OCI-LY3 (cell line): ENCODE data around the gene IGFBP4.

Source experiments
- H2AFZ ChIP-seq: fragments of 200-600, 300-600 bp; shearing (Covaris generic); 2 replicates; pipeline ENCODE4 v1.6.0; 2014; ENCODE audit warnings: antibody characterized with exemption, low read depth, low read length
- H3K27ac ChIP-seq: fragments of 200-600, 300-600 bp; sonication (generic); 2 replicates; pipeline ENCODE4 v1.5.1; 2014; ENCODE audit warnings: mild to moderate bottlenecking, low read length, moderate library complexity, mixed read lengths
- H3K27me3 ChIP-seq: fragments of 200-600, 300-600 bp; sonication (generic); 2 replicates; pipeline ENCODE4 v1.6.1; 2014; ENCODE audit warnings: low read depth, low read length, mixed read lengths
- H3K36me3 ChIP-seq: fragments of 200-600, 300-600 bp; sonication (generic); replicated peaks from 2 replicates; pipeline ENCODE3; 2014; ENCODE audit warnings: low read depth, low read length, mixed read lengths
- H3K4me1 ChIP-seq: fragments of 300-600, 200-600 bp; sonication (generic); 2 replicates; pipeline ENCODE4 v1.6.1; 2014; ENCODE audit warnings: low read length, mixed read lengths
- H3K4me2 ChIP-seq: fragments of 200-600, 300-600 bp; sonication (generic); 2 replicates; pipeline ENCODE4 v1.6.1; 2014; ENCODE audit warnings: low read length, mixed read lengths
- H3K4me3 ChIP-seq: fragments of 300-600, 200-600 bp; sonication (generic); 2 replicates; pipeline ENCODE4 v1.5.1; 2014; ENCODE audit warnings: antibody characterized with exemption, mild to moderate bottlenecking, low read length, moderate library complexity
- H3K79me2 ChIP-seq: fragments of 300-600, 200-600 bp; shearing (Covaris generic); 2 replicates; pipeline ENCODE4 v1.6.1; 2014; ENCODE audit warnings: mild to moderate bottlenecking, low read length, mixed read lengths
- H3K9ac ChIP-seq: fragments of 300-600, 200-600 bp; shearing (Covaris generic); 2 replicates; pipeline ENCODE4 v1.6.0; 2014; ENCODE audit warnings: mild to moderate bottlenecking, low read length, moderate library complexity
- H3K9me3 ChIP-seq: fragments of 200-600, 300-600 bp; shearing (Covaris generic); 2 replicates; pipeline ENCODE4 v1.6.1; 2014; ENCODE audit warnings: low read length, mixed read lengths; ENCODE audit not compliant: insufficient read depth
- H4K20me1 ChIP-seq: fragments of 200-600, 300-600 bp; sonication (generic); 2 replicates; pipeline ENCODE4 v1.6.1; 2016; ENCODE audit warnings: low read length, mixed read lengths; ENCODE audit not compliant: insufficient read depth
- CTCF ChIP-seq: fragments of 200-600, 300-600 bp; sonication (generic); IDR thresholded peaks from 2 replicates; pipeline ENCODE4 v1.5.1; 2014; ENCODE audit warnings: antibody characterized with exemption, low read length, low read depth
- EZH2phosphoT487 ChIP-seq: fragments of 200-600 bp; shearing (Covaris generic); IDR thresholded peaks from 2 replicates; pipeline ENCODE4 v1.6.1; 2018; ENCODE audit warnings: antibody characterized with exemption, mixed run types, low read depth

IGFBP4 gene

GRCh38 chr17:40425741-40426140 lies 17.5 kb upstream of the IGFBP4 start:
- Histone ChIP-seq H3K27me3 (no peaks in the 10 kb centered on the region), H3K4me3 (no peak overlapping the region), H3K27ac (no peak overlapping the region), H3K9me3 (no peaks in the 10 kb centered on the region), H3K4me1 (peaks cover 4% of the 10 kb centered on the region; the same call in 1 of the 2 replicates), H4K20me1 (no peaks in the 10 kb centered on the region), H3K79me2 (no peaks in the 10 kb centered on the region), H3K9ac (no peak overlapping the region), H3K4me2 (no peak overlapping the region), H3K36me3 (no peaks in the 10 kb centered on the region), H2AFZ (no peak overlapping the region)
- TF ChIP-seq EZH2phosphoT487: no peak
- no peak for TF ChIP-seq CTCF

GRCh38 chr17:40427002-40427491 lies 16.2 kb upstream of the IGFBP4 start:
- Histone ChIP-seq H3K9me3 (no peaks in the 10 kb centered on the region), H3K4me3 (no peak overlapping the region), H3K27ac (no peak overlapping the region), H2AFZ (no peak overlapping the region), H3K4me1 (no peaks in the 10 kb centered on the region), H3K9ac (no peak overlapping the region), H3K4me2 (no peak overlapping the region), H4K20me1 (no peaks in the 10 kb centered on the region), H3K79me2 (no peaks in the 10 kb centered on the region), H3K27me3 (no peaks in the 10 kb centered on the region), H3K36me3 (no peaks in the 10 kb centered on the region)
- TF ChIP-seq EZH2phosphoT487: no peak
- no peak for TF ChIP-seq CTCF

- Histone ChIP-seq H3K79me2 (no peaks in the 10 kb centered on the region), H3K27ac (no peak overlapping the region), H4K20me1 (no peaks in the 10 kb centered on the region), H3K9me3 (no peaks in the 10 kb centered on the region), H3K27me3 (no peaks in the 10 kb centered on the region), H3K4me1 (no peaks in the 10 kb centered on the region), H3K9ac (no peak overlapping the region), H2AFZ (no peak overlapping the region), H3K36me3 (no peaks in the 10 kb centered on the region), H3K4me3 (no peak overlapping the region), H3K4me2 (no peak overlapping the region)
- no peak for TF ChIP-seq CTCF
- no peak for TF ChIP-seq EZH2phosphoT487
Observed at GRCh38 chr17:40430272-40431230, 12.7 kb upstream of the IGFBP4 start.

GRCh38 chr17:40431231-40431602 lies 12.0 kb upstream of the IGFBP4 start:
- Histone ChIP-seq H3K27ac (no peak overlapping the region), H2AFZ (no peak overlapping the region), H3K36me3 (no peaks in the 10 kb centered on the region), H4K20me1 (no peaks in the 10 kb centered on the region), H3K9ac (no peak overlapping the region), H3K4me2 (no peak overlapping the region), H3K4me3 (no peak overlapping the region), H3K9me3 (no peaks in the 10 kb centered on the region), H3K4me1 (no peaks in the 10 kb centered on the region), H3K27me3 (no peaks in the 10 kb centered on the region), H3K79me2 (no peaks in the 10 kb centered on the region)
- no peak for TF ChIP-seq CTCF
- no peak for TF ChIP-seq EZH2phosphoT487
